ENCODE measurements around the gene MZT2A.
"Not testable (repeated sequence)": the region's sequence is repeated elsewhere in the genome, so short reads cannot be mapped to it uniquely, and the experiment has no call there.

Gene MZT2A

GRCh38 chr2:131492015-131492417 lies at the start of gene MZT2A:
TSS of gene MZT2A (minus strand) at chr2:131492397. CDS start at chr2:131492376, 21 bp downstream.
- peak; percentile 13 for DNase-seq (ENCODE audit: low spot score)

- not testable (repeated sequence) for DNase-seq (ENCODE audit: low spot score)
These were observed 46.7 kb upstream of the MZT2A start for GRCh38 chr2:131538856-131539255.

- DNase-seq (ENCODE audit: low spot score), result not testable (repeated sequence)
These were observed 44.6 kb upstream of the MZT2A start for GRCh38 chr2:131536841-131537240.

GRCh38 chr2:131535951-131536826 lies 44.0 kb upstream of the MZT2A start:
- DNase-seq (ENCODE audit: low spot score), result not testable (repeated sequence)

- DNase-seq (ENCODE audit: low spot score), result no peak
These were observed 43.3 kb upstream of the MZT2A start for GRCh38 chr2:131535526-131535925.

- DNase-seq (ENCODE audit: low spot score), result not testable (repeated sequence)
These were observed 42.8 kb upstream of the MZT2A start for GRCh38 chr2:131534965-131535364.

- DNase-seq (ENCODE audit: low spot score), result not testable (repeated sequence)
These were observed 42.1 kb upstream of the MZT2A start for GRCh38 chr2:131534317-131534672.

- not testable (repeated sequence) for DNase-seq (ENCODE audit: low spot score)
These were observed 41.6 kb upstream of the MZT2A start for GRCh38 chr2:131533609-131534316.

- not testable (repeated sequence) for DNase-seq (ENCODE audit: low spot score)
These were observed 40.8 kb upstream of the MZT2A start for GRCh38 chr2:131532723-131533608.

- DNase-seq (ENCODE audit: low spot score), result not testable (repeated sequence)
These were observed 39.5 kb upstream of the MZT2A start for GRCh38 chr2:131531547-131532185.

GRCh38 chr2:131530626-131531344 lies 38.6 kb upstream of the MZT2A start:
- DNase-seq (ENCODE audit: low spot score), result not testable (repeated sequence)

GRCh38 chr2:131529864-131530445 lies 37.8 kb upstream of the MZT2A start:
- not testable (repeated sequence) for DNase-seq (ENCODE audit: low spot score)

- DNase-seq (ENCODE audit: low spot score), result not testable (repeated sequence)
These were observed 37.0 kb upstream of the MZT2A start for GRCh38 chr2:131528981-131529863.

- peak; percentile 74 for DNase-seq (ENCODE audit: low spot score)
These were observed 35.2 kb upstream of the MZT2A start, which contains the start of gene CCDC74A for GRCh38 chr2:131527131-131528001. TSS of gene CCDC74A (plus strand) at chr2:131527888. CDS start at chr2:131527971, 83 bp downstream.

- not testable (repeated sequence) for DNase-seq (ENCODE audit: low spot score)
These were observed 33.1 kb upstream of the MZT2A start for GRCh38 chr2:131525256-131525655.

GRCh38 chr2:131521961-131522781 lies 30.0 kb upstream of the MZT2A start:
- DNase-seq (ENCODE audit: low spot score), result no peak

- not testable (repeated sequence) for DNase-seq (ENCODE audit: low spot score)
These were observed 29.3 kb upstream of the MZT2A start for GRCh38 chr2:131521524-131521923.

All from CD4-positive, alpha-beta T cell treated with Interleukin-6 at 100 ng/mL for 8 hours (primary cell).